GM23248 (cell line): ENCODE measurements around the gene VGF.

Experiments used
- EZH2 ChIP-seq: fragments of 200-600 bp; sonication (generic); IDR thresholded peaks from 2 replicates; pipeline ENCODE4 v1.6.1; 2018; ENCODE audit warnings: antibody characterized with exemption, mild to moderate bottlenecking; ENCODE audit not compliant: insufficient read depth, poor library complexity, severe bottlenecking
- EZH2phosphoT487 ChIP-seq: fragments of 200-600 bp; sonication (generic); IDR thresholded peaks from 2 replicates; pipeline ENCODE4 v1.6.1; 2018; ENCODE audit warnings: antibody characterized with exemption, moderate library complexity, mild to moderate bottlenecking, low read depth; ENCODE audit not compliant: insufficient read depth

- TF ChIP-seq EZH2 = no peak
- TF ChIP-seq EZH2phosphoT487 = no peak
These were observed 23.7 kb upstream of the VGF start for GRCh38 chr7:101189109-101189508.
